Chondrocyte (in vitro differentiated cells): ENCODE measurements around the gene GPRC5B. TPM values are rescaled to one million over a fixed set of nuclear protein-coding genes. Genes with fewer than 3 reads are reported as not detected.

Experiments used
- DNase-seq: peaks from one replicate; pipeline ENCODE4 v3.0.0; 2021; ENCODE audit warnings: mixed read lengths, low spot score
- H3K27ac Mint-ChIP-seq: one replicate; pipeline ENCODE4 v1.8.0; 2021; ENCODE audit warnings: mild to moderate bottlenecking, moderate library complexity, mixed read lengths; ENCODE audit not compliant: unreplicated experiment
- H3K27me3 Mint-ChIP-seq: 2 replicates; pipeline ENCODE4 v1.8.0; 2021; ENCODE audit warnings: low read depth, mixed read lengths
- H3K36me3 Mint-ChIP-seq: 2 replicates; pipeline ENCODE4 v1.8.0; 2021; ENCODE audit warnings: low read depth, mixed read lengths
- H3K4me1 Mint-ChIP-seq: 2 replicates; pipeline ENCODE4 v1.8.0; 2021; ENCODE audit warnings: low read depth, mild to moderate bottlenecking, mixed read lengths
- H3K4me3 Mint-ChIP-seq: one replicate; pipeline ENCODE4 v1.8.0; 2021; ENCODE audit warnings: mild to moderate bottlenecking, moderate library complexity, mixed read lengths; ENCODE audit not compliant: unreplicated experiment
- H3K9me3 Mint-ChIP-seq: 2 replicates; pipeline ENCODE4 v1.8.0; 2021; ENCODE audit warnings: low read depth, mixed read lengths
- CTCF ChIP-seq: fragments of 200-600 bp; sonication (generic); IDR thresholded peaks from 2 replicates; pipeline ENCODE4 v1.5.0; 2021; ENCODE audit warnings: antibody characterized with exemption, mild to moderate bottlenecking, moderate library complexity
- total RNA-seq: library from RNA; stranded (reverse); gene quantifications from 3 replicates; pipeline ENCODE4 v1.2.1, GENCODE V29; 2021

Gene GPRC5B
- total RNA-seq, 1 donor from 2014 or later = 2.2 TPM

- Mint-ChIP-seq H3K27ac (no peak overlapping the region), H3K9me3 (no peaks in the 10 kb centered on the region), H3K4me3 (no peak overlapping the region), H3K36me3 (no peaks in the 10 kb centered on the region), H3K4me1 (peaks cover 19% of the 10 kb centered on the region), H3K27me3 (peaks cover 8% of the 10 kb centered on the region)
- no peak for TF ChIP-seq CTCF
- no peak for DNase-seq
Observed at GRCh38 chr16:19882646-19883045, 2.0 kb downstream of the GPRC5B start.

- Mint-ChIP-seq H3K27me3 (peaks cover 8% of the 10 kb centered on the region), H3K9me3 (no peaks in the 10 kb centered on the region), H3K4me3 (no peak overlapping the region), H3K27ac (no peak overlapping the region), H3K36me3 (no peaks in the 10 kb centered on the region), H3K4me1 (peaks cover 19% of the 10 kb centered on the region)
- DNase-seq = no peak
- TF ChIP-seq CTCF = no peak
Observed at GRCh38 chr16:19882186-19882585, 2.5 kb downstream of the GPRC5B start.

GRCh38 chr16:19881783-19882182, 2.9 kb downstream of the GPRC5B start:
- no peaks in the 10 kb centered on the region for H3K9me3 Mint-ChIP-seq
- DNase-seq = no peak
- no peaks in the 10 kb centered on the region for H3K36me3 Mint-ChIP-seq
- TF ChIP-seq CTCF = no peak
- H3K4me3 Mint-ChIP-seq = no peak overlapping the region
- no peak overlapping the region for H3K27ac Mint-ChIP-seq
- peaks cover 8% of the 10 kb centered on the region for H3K27me3 Mint-ChIP-seq
- H3K4me1 Mint-ChIP-seq = peaks cover 19% of the 10 kb centered on the region

- H3K4me1 Mint-ChIP-seq = peaks cover 14% of the 10 kb centered on the region
- H3K27me3 Mint-ChIP-seq = peaks cover 8% of the 10 kb centered on the region
- H3K9me3 Mint-ChIP-seq = no peaks in the 10 kb centered on the region
- H3K4me3 Mint-ChIP-seq = no peak overlapping the region
- H3K36me3 Mint-ChIP-seq = no peaks in the 10 kb centered on the region
- no peak for DNase-seq
- no peak for TF ChIP-seq CTCF
- no peak overlapping the region for H3K27ac Mint-ChIP-seq
Observed at GRCh38 chr16:19881028-19881427, 3.6 kb downstream of the GPRC5B start.

GRCh38 chr16:19879241-19879792, 5.3 kb downstream of the GPRC5B start:
- Mint-ChIP-seq H3K9me3 (no peaks in the 10 kb centered on the region), H3K27me3 (peaks cover 10% of the 10 kb centered on the region), H3K27ac (no peak overlapping the region), H3K36me3 (no peaks in the 10 kb centered on the region), H3K4me3 (no peak overlapping the region), H3K4me1 (peaks cover 6% of the 10 kb centered on the region)
- DNase-seq = no peak
- TF ChIP-seq CTCF = no peak
